KOPT-K1 (cell line): ENCODE measurements around the gene PRR7.

ENCODE experiments used
- H3K27ac ChIP-seq: fragments of 200-600 bp; sonication (generic); 2 replicates; pipeline ENCODE4 v1.5.1; 2016; ENCODE audit warnings: antibody characterized with exemption, mild to moderate bottlenecking, low read depth, low read length; ENCODE audit not compliant: poor library complexity, severe bottlenecking
- H3K36me3 ChIP-seq: fragments of 200-600 bp; sonication (generic); 2 replicates; pipeline ENCODE4 v1.5.1; 2017; ENCODE audit warnings: antibody characterized with exemption, mild to moderate bottlenecking, low read length, moderate library complexity; ENCODE audit not compliant: insufficient read depth
- H3K9me3 ChIP-seq: fragments of 200-600 bp; sonication (generic); 2 replicates; pipeline ENCODE4 v1.5.1; 2017; ENCODE audit warnings: antibody characterized with exemption, low read length, mild to moderate bottlenecking; ENCODE audit not compliant: insufficient read depth, poor library complexity, severe bottlenecking

The PRR7 gene

GRCh38 chr5:177450667-177451424 is 4.2 kb downstream of the PRR7 start:
- Histone ChIP-seq H3K36me3 (no peaks in the 10 kb centered on the region), H3K9me3 (no peaks in the 10 kb centered on the region), H3K27ac (no peak overlapping the region)

GRCh38 chr5:177452688-177453638 is 6.3 kb downstream of the PRR7 start:
- Histone ChIP-seq H3K36me3 (peaks cover 11% of the 10 kb centered on the region), H3K9me3 (no peaks in the 10 kb centered on the region), H3K27ac (no peak overlapping the region)

GRCh38 chr5:177453852-177454396 is 7.3 kb downstream of the PRR7 start:
- H3K9me3 ChIP-seq, result no peaks in the 10 kb centered on the region
- H3K36me3 ChIP-seq, result peaks cover 21% of the 10 kb centered on the region
- no peak overlapping the region for H3K27ac ChIP-seq

- Histone ChIP-seq H3K36me3 (peaks cover 26% of the 10 kb centered on the region), H3K27ac (peak overlapping the region; percentile 60), H3K9me3 (no peaks in the 10 kb centered on the region)
Observed at GRCh38 chr5:177454397-177455035, 7.9 kb downstream of the PRR7 start.

- Histone ChIP-seq H3K9me3 (no peaks in the 10 kb centered on the region), H3K27ac (peak overlapping the region; percentile 60), H3K36me3 (peaks cover 33% of the 10 kb centered on the region)
Observed at GRCh38 chr5:177455036-177455660, 8.5 kb downstream of the PRR7 start.

GRCh38 chr5:177455661-177456590 is 9.3 kb downstream of the PRR7 start:
- Histone ChIP-seq H3K9me3 (no peaks in the 10 kb centered on the region), H3K27ac (peak overlapping the region; percentile 60), H3K36me3 (peaks cover 36% of the 10 kb centered on the region)

GRCh38 chr5:177456591-177456964 is 10.0 kb downstream of the PRR7 start:
- Histone ChIP-seq H3K27ac (no peak overlapping the region), H3K9me3 (no peaks in the 10 kb centered on the region), H3K36me3 (peaks cover 36% of the 10 kb centered on the region)

GRCh38 chr5:177456976-177457851 is 10.6 kb downstream of the PRR7 start:
- Histone ChIP-seq H3K27ac (no peak overlapping the region), H3K36me3 (peaks cover 36% of the 10 kb centered on the region), H3K9me3 (no peaks in the 10 kb centered on the region)

- Histone ChIP-seq H3K9me3 (no peaks in the 10 kb centered on the region), H3K27ac (no peak overlapping the region), H3K36me3 (peaks cover 37% of the 10 kb centered on the region)
Observed at GRCh38 chr5:177457852-177458681, 11.5 kb downstream of the PRR7 start.

- H3K9me3 ChIP-seq, result no peaks in the 10 kb centered on the region
- no peak overlapping the region for H3K27ac ChIP-seq
- H3K36me3 ChIP-seq, result peaks cover 42% of the 10 kb centered on the region
Observed at GRCh38 chr5:177458912-177459350, 12.3 kb downstream of the PRR7 start.

- Histone ChIP-seq H3K36me3 (peaks cover 42% of the 10 kb centered on the region), H3K9me3 (no peaks in the 10 kb centered on the region), H3K27ac (no peak overlapping the region)
Observed at GRCh38 chr5:177459357-177459756, 12.7 kb downstream of the PRR7 start.

GRCh38 chr5:177459819-177460628 is 13.4 kb downstream of the PRR7 start:
- Histone ChIP-seq H3K9me3 (no peaks in the 10 kb centered on the region), H3K27ac (no peak overlapping the region)

More at GRCh38 chr5:177459819-177460628, 13.4 kb downstream of the PRR7 start:
- peaks cover 43% of the 10 kb centered on the region for H3K36me3 ChIP-seq
